Ishikawa (cell line): Measurements from ENCODE around the gene CHD2.

ENCODE experiments used
- CEBPB ChIP-seq: IDR thresholded peaks from 2 replicates; pipeline ENCODE4 v1.6.1; 2012
- CREB1 ChIP-seq: IDR thresholded peaks from 2 replicates; pipeline ENCODE4 v1.6.1; 2012; ENCODE audit warnings: low read depth
- EGR1 ChIP-seq: IDR thresholded peaks from 2 replicates; pipeline ENCODE4 v1.6.1; 2012
- EP300 ChIP-seq: IDR thresholded peaks from 2 replicates; pipeline ENCODE4 v1.6.1; 2012; ENCODE audit warnings: borderline replicate concordance
- MAX ChIP-seq: IDR thresholded peaks from 2 replicates; pipeline ENCODE4 v1.6.1; 2012
- RAD21 ChIP-seq: IDR thresholded peaks from 2 replicates; pipeline ENCODE4 v1.6.1; 2012; ENCODE audit warnings: low read depth
- REST ChIP-seq: IDR thresholded peaks from 2 replicates; pipeline ENCODE4 v1.6.1; 2012; ENCODE audit warnings: low read depth, mild to moderate bottlenecking
- TAF1 ChIP-seq: IDR thresholded peaks from 2 replicates; pipeline ENCODE4 v1.6.1; 2012; ENCODE audit warnings: low read depth, mild to moderate bottlenecking
- TEAD4 ChIP-seq: IDR thresholded peaks from 2 replicates; pipeline ENCODE4 v1.6.1; 2012
- YY1 ChIP-seq: IDR thresholded peaks from 2 replicates; pipeline ENCODE4 v1.6.1; 2012; ENCODE audit warnings: low read depth

- TF ChIP-seq CREB1 = no peak
- TF ChIP-seq EGR1 = no peak
- TF ChIP-seq YY1 = no peak
- no peak for TF ChIP-seq MAX
- TF ChIP-seq RAD21 = no peak
- no peak for TF ChIP-seq CEBPB
- TF ChIP-seq REST = no peak
- TF ChIP-seq TAF1 = no peak
- TF ChIP-seq EP300 = no peak
- no peak for TF ChIP-seq TEAD4
Measured at GRCh38 chr15:92924216-92924615, 24.1 kb downstream of the CHD2 start.
